ENCODE data around the gene CCR3. TPM values are rescaled to one million over a fixed set of nuclear protein-coding genes. Genes with fewer than 3 reads are reported as not detected.
A peak's percentile ranks its signal among the peaks of the same experiment; 100 is the strongest.

The CCR3 gene
- total RNA-seq, 1 donor from 2014 or later: not detected

DNA sequence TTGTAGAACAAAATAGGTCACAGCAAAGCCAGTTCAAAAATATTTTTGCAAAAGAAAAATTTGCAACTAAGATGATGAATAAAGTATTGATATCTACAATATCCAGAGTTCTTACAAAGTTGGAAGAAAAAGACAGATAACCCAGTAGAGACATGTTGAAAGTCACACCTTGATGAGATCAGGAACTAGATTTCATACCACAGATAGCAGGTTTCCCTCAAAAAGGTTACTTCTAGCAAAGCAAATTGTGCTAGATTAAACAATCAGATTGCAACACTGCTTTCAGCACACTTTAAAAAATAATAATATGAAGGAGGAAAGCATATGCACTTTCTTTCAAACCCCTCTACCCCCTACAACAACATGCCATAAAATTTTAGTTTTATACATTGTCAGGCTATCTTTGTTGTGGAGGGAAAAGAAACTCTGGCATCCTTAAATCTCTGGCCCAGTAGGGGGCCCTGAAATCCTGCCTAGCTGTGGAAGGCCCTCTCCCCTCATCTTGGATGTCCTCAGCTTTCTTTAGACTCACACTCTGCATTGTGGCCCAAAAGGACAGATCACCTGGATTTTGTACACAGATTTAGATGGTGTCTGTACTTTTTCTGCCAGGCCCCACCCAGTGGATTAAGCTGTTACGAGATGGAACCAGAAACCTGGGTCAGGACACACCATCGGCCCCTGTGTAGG lies 50.9 kb downstream of the CCR3 start:
- H3K9me3 Mint-ChIP-seq: no peaks in the 10 kb centered on the region
- DNase-seq (ENCODE audit: low read depth, low spot score): no peak
- H3K36me3 Mint-ChIP-seq (ENCODE audit: low read depth): no peaks in the 10 kb centered on the region
- no peak overlapping the region for H3K4me3 Mint-ChIP-seq
- TF ChIP-seq, protein P1, sequence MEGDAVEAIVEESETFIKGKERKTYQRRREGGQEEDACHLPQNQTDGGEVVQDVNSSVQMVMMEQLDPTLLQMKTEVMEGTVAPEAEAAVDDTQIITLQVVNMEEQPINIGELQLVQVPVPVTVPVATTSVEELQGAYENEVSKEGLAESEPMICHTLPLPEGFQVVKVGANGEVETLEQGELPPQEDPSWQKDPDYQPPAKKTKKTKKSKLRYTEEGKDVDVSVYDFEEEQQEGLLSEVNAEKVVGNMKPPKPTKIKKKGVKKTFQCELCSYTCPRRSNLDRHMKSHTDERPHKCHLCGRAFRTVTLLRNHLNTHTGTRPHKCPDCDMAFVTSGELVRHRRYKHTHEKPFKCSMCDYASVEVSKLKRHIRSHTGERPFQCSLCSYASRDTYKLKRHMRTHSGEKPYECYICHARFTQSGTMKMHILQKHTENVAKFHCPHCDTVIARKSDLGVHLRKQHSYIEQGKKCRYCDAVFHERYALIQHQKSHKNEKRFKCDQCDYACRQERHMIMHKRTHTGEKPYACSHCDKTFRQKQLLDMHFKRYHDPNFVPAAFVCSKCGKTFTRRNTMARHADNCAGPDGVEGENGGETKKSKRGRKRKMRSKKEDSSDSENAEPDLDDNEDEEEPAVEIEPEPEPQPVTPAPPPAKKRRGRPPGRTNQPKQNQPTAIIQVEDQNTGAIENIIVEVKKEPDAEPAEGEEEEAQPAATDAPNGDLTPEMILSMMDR (conservative IDR thresholded peaks at IDR 0.05): no peak
- H3K4me1 Mint-ChIP-seq: no peaks in the 10 kb centered on the region
- peaks cover 4% of the 10 kb centered on the region for H3K27me3 Mint-ChIP-seq (ENCODE audit: low read depth)
- peak overlapping the region; percentile 50 for H3K27ac Mint-ChIP-seq (ENCODE audit: unreplicated experiment)

DNA sequence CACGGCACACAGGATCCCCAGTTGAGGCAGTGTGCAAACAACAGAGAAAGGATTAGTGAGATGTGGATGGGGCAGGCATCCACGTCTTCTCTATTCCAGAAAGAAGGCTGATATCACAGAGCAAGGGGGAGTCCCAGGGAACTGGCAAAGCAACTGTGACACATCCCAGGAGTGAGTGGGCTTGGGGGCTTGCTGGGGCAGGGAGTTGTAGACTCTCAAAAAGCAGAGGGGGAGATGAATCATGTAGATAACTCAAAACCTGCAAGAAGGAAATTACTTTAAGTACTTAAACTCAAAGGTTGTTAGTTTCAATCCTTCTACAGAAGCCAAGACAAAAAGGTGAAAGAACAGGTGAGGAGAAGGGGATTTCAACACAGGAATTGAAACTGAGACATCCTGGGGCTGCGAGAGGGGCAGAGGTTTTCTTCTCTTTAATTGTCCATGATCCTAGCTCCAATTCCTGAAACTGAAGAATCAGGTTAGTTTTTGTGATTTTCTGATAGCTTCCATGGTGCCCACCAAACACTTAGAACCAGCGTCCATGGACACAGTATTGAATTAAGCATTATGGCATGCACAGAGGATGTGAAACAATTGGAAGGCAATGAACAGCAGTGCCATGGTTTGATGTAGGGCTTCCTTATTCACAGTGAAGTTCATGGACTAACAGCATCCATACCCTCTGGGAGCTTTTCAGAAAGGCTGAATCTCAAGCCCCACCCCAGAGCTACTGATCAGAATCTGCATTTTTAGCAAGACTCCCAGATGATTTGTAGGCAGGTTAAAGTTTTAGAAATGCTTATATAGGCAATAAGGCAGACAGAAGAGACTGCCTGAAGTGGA lies 52.0 kb downstream of the CCR3 start:
- Mint-ChIP-seq H3K27me3 (ENCODE audit: low read depth) (peaks cover 4% of the 10 kb centered on the region), H3K9me3 (no peaks in the 10 kb centered on the region), H3K27ac (ENCODE audit: unreplicated experiment) (no peak overlapping the region), H3K36me3 (ENCODE audit: low read depth) (no peaks in the 10 kb centered on the region), H3K4me3 (no peak overlapping the region), H3K4me1 (no peaks in the 10 kb centered on the region)
- no peak for DNase-seq (ENCODE audit: low read depth, low spot score)
- TF ChIP-seq, protein P1 (conservative IDR thresholded peaks at IDR 0.05): no peak

DNA sequence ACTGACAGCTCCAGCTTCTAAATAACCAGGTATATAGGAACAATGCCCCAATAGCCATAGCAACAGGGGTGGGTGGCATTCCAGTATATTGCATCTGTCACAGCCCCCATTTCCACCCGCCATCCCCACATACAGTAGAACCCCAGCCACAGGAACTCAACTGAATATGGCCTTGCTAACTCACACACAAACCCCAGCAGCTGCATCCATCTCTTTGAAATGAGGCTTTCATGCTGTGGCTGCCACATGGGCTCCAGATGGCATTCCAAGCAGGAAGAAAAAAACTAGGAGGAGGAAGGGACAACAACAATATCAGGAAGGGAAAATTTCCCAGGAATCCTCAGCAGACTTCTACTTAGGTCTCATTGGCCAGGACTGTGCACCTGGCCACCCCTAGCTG lies 54.6 kb downstream of the CCR3 start:
- H3K4me3 Mint-ChIP-seq: no peak overlapping the region

DNA sequence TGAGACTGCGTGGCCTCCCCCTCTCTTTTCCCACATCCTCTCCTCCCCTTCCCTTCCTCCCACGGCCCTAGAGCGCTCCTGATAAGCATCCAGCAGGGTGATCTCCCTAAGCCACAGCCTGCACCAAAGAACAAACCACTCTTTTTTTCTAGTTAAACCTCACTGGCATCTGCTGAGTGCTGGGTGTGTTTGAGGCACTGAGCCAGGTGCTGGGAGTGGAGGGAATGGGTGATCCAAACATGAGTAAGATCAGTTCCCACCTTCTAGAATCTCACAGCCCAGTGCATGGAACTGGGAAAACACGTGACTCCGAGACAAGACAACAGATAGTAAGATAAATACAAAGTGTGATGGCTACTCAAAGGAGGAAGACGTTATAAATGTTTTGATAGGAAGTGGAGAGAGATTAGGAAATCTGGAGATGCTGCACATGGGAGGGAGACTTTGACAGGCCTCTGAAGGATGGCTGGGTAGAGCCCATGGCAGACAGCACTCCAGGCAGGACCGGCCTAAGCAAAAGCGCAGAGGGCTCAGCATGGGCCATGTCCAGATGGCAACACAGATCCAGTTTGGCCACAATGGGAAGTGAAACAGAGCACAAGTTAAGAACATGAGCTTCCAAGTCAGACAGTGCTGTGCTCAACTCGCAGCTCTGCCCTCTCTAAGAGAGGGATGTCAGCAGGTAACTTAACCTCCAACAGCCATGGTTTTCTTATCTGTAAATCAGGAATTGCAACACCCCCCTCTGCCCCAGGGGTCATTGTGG lies 55.6 kb downstream of the CCR3 start:
- no peaks in the 10 kb centered on the region for H3K4me1 Mint-ChIP-seq
- no peaks in the 10 kb centered on the region for H3K9me3 Mint-ChIP-seq
- no peaks in the 10 kb centered on the region for H3K36me3 Mint-ChIP-seq (ENCODE audit: low read depth)
- TF ChIP-seq, protein P1 (conservative IDR thresholded peaks at IDR 0.05): no peak
- DNase-seq (ENCODE audit: low read depth, low spot score): no peak
- peaks cover 4% of the 10 kb centered on the region for H3K27me3 Mint-ChIP-seq (ENCODE audit: low read depth)
- H3K4me3 Mint-ChIP-seq: no peak overlapping the region
- H3K27ac Mint-ChIP-seq (ENCODE audit: unreplicated experiment): no peak overlapping the region

More for the DNA sequence above, 54.6 kb downstream of the CCR3 start:
- no peak overlapping the region for H3K27ac Mint-ChIP-seq (ENCODE audit: unreplicated experiment)
- H3K36me3 Mint-ChIP-seq (ENCODE audit: low read depth): no peaks in the 10 kb centered on the region
- peaks cover 4% of the 10 kb centered on the region for H3K27me3 Mint-ChIP-seq (ENCODE audit: low read depth)
- H3K4me1 Mint-ChIP-seq: no peaks in the 10 kb centered on the region
- TF ChIP-seq, protein P1 (conservative IDR thresholded peaks at IDR 0.05): no peak
- no peak for DNase-seq (ENCODE audit: low read depth, low spot score)
- no peaks in the 10 kb centered on the region for H3K9me3 Mint-ChIP-seq

DNA sequence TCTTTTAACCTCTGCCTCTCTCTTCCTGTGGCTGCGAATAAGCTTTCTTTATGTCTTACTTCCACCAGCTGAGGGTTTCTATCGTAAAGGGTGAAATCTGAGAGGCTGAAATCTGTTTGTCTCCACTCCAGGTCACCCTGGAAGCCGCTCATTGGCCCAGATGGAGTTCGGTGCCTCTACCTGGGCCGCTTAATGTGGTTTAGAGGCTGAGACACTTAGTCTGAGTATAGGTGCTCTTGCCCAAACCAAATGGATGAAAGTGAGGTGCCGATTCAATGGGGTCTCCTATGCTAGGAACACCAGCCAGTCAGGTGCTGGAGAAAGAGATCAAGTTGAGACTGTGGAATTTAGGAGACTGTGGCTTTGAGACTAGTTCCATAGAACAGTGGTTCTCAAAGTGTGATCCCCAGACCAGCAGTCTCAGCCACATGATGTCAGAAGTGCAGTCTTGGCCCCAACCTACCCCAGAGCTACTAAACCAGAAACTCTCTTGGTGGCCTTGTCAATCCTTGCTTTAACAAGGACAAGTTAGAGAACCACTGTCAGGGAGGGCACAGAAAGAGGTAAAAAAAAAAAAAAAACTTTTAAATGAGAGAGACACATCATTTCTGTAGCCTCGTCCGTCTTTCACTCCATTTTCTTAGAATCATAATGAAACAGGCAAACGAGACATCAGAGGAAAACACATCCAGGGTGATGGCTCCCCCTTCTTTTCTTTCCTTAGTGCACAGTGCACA lies 56.8 kb downstream of the CCR3 start:
- Mint-ChIP-seq H3K36me3 (ENCODE audit: low read depth) (no peaks in the 10 kb centered on the region), H3K9me3 (no peaks in the 10 kb centered on the region), H3K4me1 (no peaks in the 10 kb centered on the region), H3K4me3 (no peak overlapping the region), H3K27ac (ENCODE audit: unreplicated experiment) (no peak overlapping the region), H3K27me3 (ENCODE audit: low read depth) (peaks cover under 1% of the 10 kb centered on the region)
- DNase-seq (ENCODE audit: low read depth, low spot score): no peak
- TF ChIP-seq, protein P1 (conservative IDR thresholded peaks at IDR 0.05): no peak
